Activated CD4-positive, alpha-beta T cell treated with anti-CD3 and anti-CD28 coated beads for 24 hours (primary cell): ENCODE data around the gene SELENOK.
"Not testable (repeated sequence)": the region's sequence is repeated elsewhere in the genome, so short reads cannot be mapped to it uniquely, and the experiment has no call there.

Source experiments
- DNase-seq, 2 donors: peaks; one replicate each; pipeline ENCODE4 v3.0.0-alpha.2; 2020; ENCODE audit warnings: low read depth in 2 of 2

SELENOK gene

GRCh38 chr3:53891497-53892285 lies at the start of gene SELENOK:
SELENOK (minus strand) TSS chr3:53891859.
- DNase-seq = peak; percentile 88 to 90

- no peak for DNase-seq
Measured at GRCh38 chr3:53941184-53941583, 49.5 kb upstream of the SELENOK start.

GRCh38 chr3:53940623-53941022 lies 49.0 kb upstream of the SELENOK start:
- no peak for DNase-seq

DNA sequence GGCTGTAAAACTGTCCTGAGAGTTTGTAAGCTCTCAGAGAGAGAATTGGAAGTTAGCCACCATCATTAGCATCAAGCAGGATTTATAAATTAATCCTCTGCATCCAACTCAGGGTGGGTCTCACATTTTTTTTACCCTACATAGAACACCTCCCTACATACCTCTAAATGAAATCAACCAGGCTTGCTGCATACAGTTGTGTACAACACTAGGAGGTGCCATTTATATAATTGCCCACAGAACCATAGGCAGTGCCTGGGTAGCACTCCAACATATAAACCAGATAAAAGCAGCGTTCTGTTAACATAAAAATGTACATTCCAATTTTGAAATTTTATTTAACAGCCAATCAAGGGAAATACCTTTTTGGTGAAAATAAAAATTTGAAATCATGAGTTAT lies 48.2 kb upstream of the SELENOK start:
- DNase-seq = no peak

GRCh38 chr3:53939086-53939582 lies 47.5 kb upstream of the SELENOK start:
- DNase-seq = no peak

GRCh38 chr3:53938645-53939044 lies 47.0 kb upstream of the SELENOK start:
- DNase-seq = peak in 1 of 2 donors; percentile 6

- no peak for DNase-seq
Measured at GRCh38 chr3:53936347-53936746, 44.7 kb upstream of the SELENOK start.

DNA sequence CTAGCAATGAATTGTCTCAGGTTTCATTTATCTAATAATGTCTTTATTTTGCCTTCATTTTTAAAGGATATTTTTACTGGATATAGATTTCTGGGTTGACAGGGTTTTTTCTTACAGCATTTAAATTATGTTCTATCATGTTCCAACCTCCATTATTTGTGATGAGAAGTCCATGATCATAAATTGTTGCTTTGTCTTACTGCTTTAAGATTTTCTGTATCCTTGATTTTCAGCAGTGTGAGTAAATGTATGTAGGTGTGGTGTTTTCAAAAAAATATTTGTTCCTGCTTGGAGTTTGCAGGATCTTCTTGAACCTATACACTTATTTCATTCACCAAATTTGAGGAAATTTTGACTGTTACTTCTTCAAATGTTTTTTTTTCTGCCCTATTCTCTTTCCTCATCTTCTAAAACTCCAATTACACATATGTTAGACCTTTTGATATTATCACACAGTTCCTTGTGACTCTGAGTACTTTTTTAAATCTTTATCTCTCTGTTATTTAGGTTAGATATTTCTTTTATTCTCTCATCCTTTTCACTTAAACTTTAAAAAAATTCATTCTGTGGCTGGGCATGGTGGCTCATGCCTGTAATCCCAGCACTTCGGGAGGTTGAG lies 43.7 kb upstream of the SELENOK start:
- no peak for DNase-seq

- not testable (repeated sequence) for DNase-seq
Measured at GRCh38 chr3:53927208-53927872, 35.7 kb upstream of the SELENOK start.

GRCh38 chr3:53921296-53921695 lies 29.6 kb upstream of the SELENOK start:
- DNase-seq = no peak

GRCh38 chr3:53919741-53920140 lies 28.1 kb upstream of the SELENOK start:
- no peak for DNase-seq

GRCh38 chr3:53913401-53913800 lies 21.7 kb upstream of the SELENOK start:
- no peak for DNase-seq

GRCh38 chr3:53902711-53903110 lies 11.1 kb upstream of the SELENOK start:
- DNase-seq = no peak

DNA sequence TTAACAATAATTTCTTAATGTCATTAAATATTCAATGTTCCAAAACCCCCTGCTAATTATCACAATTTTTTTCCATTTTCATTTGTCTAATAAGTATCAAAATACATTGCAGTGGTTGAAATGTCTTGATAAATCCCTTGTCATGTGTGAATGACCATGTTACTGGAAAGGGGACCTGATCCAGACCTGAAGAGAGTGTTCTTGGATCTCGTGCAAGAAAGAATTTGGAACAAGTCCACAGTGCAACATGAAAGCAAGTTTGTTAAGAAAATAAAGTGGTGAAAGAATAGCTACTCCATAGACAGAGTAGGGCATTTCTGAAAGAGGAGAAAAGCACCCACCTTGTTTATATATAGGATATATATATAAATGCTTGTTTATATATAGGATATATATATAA lies 10.4 kb upstream of the SELENOK start:
- DNase-seq = no peak

- DNase-seq = no peak
Measured at GRCh38 chr3:53900666-53901331, 9.1 kb upstream of the SELENOK start.

DNA sequence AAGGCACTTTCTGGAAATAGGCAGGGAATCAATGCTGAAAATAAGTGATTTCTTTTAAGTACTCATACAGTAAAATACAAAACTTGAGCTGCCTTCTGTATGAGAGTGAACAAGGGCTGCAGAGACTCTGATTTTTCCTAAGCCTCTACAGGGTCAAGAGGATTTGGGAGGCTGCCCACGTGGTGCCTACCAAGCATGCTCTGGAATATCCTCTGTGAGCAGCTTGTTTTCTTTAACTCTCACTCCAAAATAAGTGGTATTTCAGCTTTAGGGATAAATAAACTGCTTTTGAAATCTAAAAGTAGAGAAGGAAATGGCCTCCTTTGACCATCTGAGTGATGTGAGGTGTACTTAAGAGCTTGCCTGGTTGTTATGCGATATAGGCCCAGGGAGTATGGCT lies 8.1 kb upstream of the SELENOK start:
- no peak for DNase-seq

GRCh38 chr3:53892286-53892637 lies 603 bp upstream of the SELENOK start:
- no peak for DNase-seq

- DNase-seq = peak in 1 of 2 donors; percentile 15
Measured at GRCh38 chr3:53890726-53891475, 758 bp downstream of the SELENOK start.

DNA sequence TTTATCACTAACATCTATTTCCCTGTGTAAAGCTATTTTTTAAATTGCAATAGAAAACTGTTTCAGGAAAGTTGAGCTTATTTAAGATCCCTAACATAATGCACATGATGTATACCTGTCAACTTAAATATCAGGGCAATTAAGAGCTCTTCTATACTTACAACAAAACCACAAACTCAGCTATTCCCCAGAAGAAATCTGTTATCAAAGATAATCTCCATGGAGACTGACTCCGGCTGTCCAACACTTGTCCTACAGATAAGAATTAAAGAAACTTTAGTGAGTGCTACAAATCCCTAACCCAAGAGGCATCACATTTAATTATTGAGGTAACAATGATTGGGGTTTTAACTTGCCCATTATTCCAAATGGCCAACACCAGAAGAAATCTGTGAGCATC lies 3.4 kb downstream of the SELENOK start:
- DNase-seq = no peak

- no peak for DNase-seq
Measured at GRCh38 chr3:53887446-53887845, 4.2 kb downstream of the SELENOK start.

DNA sequence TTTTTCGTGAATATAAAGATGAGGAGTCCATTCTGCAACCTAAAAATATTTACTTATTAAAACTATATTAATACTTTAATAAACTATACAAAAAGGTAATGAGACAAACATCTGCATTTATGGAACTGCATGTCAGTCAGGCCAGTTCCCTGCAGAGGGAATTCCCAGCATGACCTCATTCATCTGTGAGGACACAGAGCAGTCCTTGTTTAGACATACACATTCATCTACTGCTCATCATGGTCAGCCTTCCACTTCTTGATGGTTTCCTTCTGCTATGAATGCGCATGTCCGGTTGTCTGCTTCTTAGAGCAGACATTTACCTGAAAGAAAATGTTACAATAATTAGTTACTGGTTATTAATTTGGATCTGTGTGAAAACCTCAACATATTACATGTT lies 6.4 kb downstream of the SELENOK start:
- DNase-seq = no peak

- DNase-seq = no peak
Measured at GRCh38 chr3:53884623-53885022, 7.0 kb downstream of the SELENOK start.
